Psoas muscle (tissue), 8 donors: ENCODE data around the gene TRAIP. TPM values are rescaled to one million over a fixed set of nuclear protein-coding genes. Genes with fewer than 3 reads are reported as not detected.
"Not testable (repeated sequence)": the region's sequence is repeated elsewhere in the genome, so short reads cannot be mapped to it uniquely, and the experiment has no call there.

Source experiments
- ATAC-seq, 4 donors: fragments of 200-7000 bp; cut with Tn5 transposase; one replicate each; pipeline ENCODE4 v1.9.1; 2020; ENCODE audit warnings: moderate library complexity in 3 of 4, mild to moderate bottlenecking in 2 of 4
- DNase-seq, 2 donors: peaks; one replicate each; pipeline ENCODE4 v3.0.0-alpha.2; 2020
- H3K27ac ChIP-seq: fragments of 200-600 bp; one replicate; pipeline ENCODE4 v1.8.0; 2022
- H3K27me3 ChIP-seq, 3 donors: fragments of 200-600 bp in 1 of 3; one replicate each; pipeline versions ENCODE4 v1.6.1 to v1.8.0; 2013 to 2022; ENCODE audit warnings: low read length in 2 of 3, mild to moderate bottlenecking in 2 of 3, moderate library complexity in 1 of 3; ENCODE audit not compliant: insufficient read depth in 3 of 3
- H3K36me3 ChIP-seq, 2 donors: fragments of 200-600 bp in 1 of 2; one replicate each; pipeline versions ENCODE4 v1.6.1 to v1.8.0; 2013 to 2022; ENCODE audit warnings: low read depth in 1 of 2, mild to moderate bottlenecking in 1 of 2, moderate library complexity in 1 of 2; ENCODE audit not compliant: insufficient read depth in 1 of 2
- H3K4me1 ChIP-seq: fragments of 200-600 bp; one replicate; pipeline ENCODE4 v1.8.0; 2022
- H3K4me3 ChIP-seq: fragments of 200-600 bp; one replicate; pipeline ENCODE4 v1.8.0; 2022; ENCODE audit warnings: mild to moderate bottlenecking
- H3K9me3 ChIP-seq: fragments of 200-600 bp; one replicate; pipeline ENCODE4 v1.8.0; 2022
- WGBS, 3 donors: extraction: QIAGEN DNeasy Blood & Tissue Kit; methylation state at CpG; one replicate each; pipeline versions ENCODE4 v1.1.6 to v1.1.7; 2013; 5-methylcytosine and 5-hydroxymethylcytosine counted together
- intact Hi-C, 2 donors: fragments of 100-400 bp; cut with DNase I; formaldehyde crosslinking; loops; one replicate each; pipeline versions ENCODE4 v1.11.0 to v1.14.2; 2022
- polyA plus RNA-seq, 3 donors: library from polyadenylated mRNA; stranded (reverse); fragments of 200-250 nt; gene quantifications; one replicate each; pipeline ENCODE4 v1.2.3, GENCODE V29; 2013
- total RNA-seq, 4 donors: library from RNA; stranded (reverse); fragmentation: NEBNext Ultra II Directional in 2 of 4; extraction: Animal tissue kit (Norgen Biotek cat#: 25700) in 2 of 4; gene quantifications; one replicate each; pipeline versions ENCODE4 v1.2.1 to v1.2.4, GENCODE V29; 2021 to 2023
- TF ChIP-seq, protein P1 (sequence below): fragments of 200-600 bp; IDR thresholded peaks from one replicate; pipeline ENCODE4 v1.8.0; 2022; ENCODE audit warnings: antibody characterized with exemption
- donor health status: healthy with polysubstance abuse.
- donor health status: DM: no; HTN: no; CAD: no; lungs with moderate emphysema.
- donor health status: Bipolar disorder and iron deficiency.
- donor health status: healthy.
- donor health status: DM: yes; HTN: yes; CAD: no.
- donor health status: DM: no; HTN: no; CAD: no.
- donor health status: DM: no; HTN: no; CAD: no.
- donor health status: DM: yes; HTN: yes; CAD: no.

The TRAIP gene
- total and polyA plus RNA-seq, 7 donors: 0.36 to 4.6 (median 1.2) TPM

DNA sequence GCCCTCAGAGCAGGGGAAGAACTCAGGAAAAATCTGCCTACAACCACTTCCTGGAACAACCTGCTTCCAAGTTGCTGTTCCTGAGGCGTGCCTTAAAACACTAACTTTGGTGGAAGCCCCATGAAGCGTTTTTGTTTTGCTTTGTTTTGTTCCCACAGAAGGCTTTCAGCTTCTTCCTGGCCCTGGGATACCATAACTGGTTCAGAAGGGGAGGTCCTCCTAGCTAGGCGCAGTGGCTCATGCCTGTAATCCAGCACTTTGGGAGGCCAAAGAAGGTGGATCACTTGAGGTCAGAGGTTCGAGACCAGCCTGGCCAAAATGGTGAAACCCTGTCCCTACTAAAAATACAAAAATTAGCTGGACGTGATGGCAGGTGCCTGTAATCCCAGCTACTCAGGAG is 68.8 kb downstream of the TRAIP start:
- TF ChIP-seq, protein P1, sequence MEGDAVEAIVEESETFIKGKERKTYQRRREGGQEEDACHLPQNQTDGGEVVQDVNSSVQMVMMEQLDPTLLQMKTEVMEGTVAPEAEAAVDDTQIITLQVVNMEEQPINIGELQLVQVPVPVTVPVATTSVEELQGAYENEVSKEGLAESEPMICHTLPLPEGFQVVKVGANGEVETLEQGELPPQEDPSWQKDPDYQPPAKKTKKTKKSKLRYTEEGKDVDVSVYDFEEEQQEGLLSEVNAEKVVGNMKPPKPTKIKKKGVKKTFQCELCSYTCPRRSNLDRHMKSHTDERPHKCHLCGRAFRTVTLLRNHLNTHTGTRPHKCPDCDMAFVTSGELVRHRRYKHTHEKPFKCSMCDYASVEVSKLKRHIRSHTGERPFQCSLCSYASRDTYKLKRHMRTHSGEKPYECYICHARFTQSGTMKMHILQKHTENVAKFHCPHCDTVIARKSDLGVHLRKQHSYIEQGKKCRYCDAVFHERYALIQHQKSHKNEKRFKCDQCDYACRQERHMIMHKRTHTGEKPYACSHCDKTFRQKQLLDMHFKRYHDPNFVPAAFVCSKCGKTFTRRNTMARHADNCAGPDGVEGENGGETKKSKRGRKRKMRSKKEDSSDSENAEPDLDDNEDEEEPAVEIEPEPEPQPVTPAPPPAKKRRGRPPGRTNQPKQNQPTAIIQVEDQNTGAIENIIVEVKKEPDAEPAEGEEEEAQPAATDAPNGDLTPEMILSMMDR: no peak
- Histone ChIP-seq H3K4me1 (peaks cover 19% of the 10 kb centered on the region), H3K27ac (peak overlapping the region; percentile 96), H3K36me3 (peaks cover 0 to 19% of the 10 kb centered on the region in 2 donors), H3K9me3 (no peaks in the 10 kb centered on the region), H3K4me3 (no peak overlapping the region), H3K27me3 (no peaks in the 10 kb centered on the region)
- DNase-seq (no peak), ATAC-seq (no peak)
- 81 to 89% (median 85%) methylated on average over 5 of the region's 5 CpGs for WGBS, 3 donors
- intact Hi-C loops: no loop called here

DNA sequence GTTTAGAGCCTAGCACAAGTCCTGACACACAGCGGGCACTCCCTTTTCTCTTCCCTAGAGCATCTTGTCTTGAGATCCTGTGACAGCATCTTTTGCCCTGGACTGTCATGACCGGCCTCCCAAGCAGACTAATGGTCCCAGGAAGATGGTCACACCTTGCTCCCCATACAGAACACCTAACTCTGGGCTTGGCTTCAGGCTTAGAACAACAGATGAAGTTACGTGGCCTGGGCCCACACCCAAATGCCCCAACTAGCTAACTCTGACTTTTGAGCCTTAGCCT is 69.2 kb downstream of the TRAIP start:
- intact Hi-C loops: no loop called here
- DNase-seq (no peak), ATAC-seq (no peak)
- H3K27me3 ChIP-seq: no peaks in the 10 kb centered on the region
- peak overlapping the region; percentile 96 for H3K4me3 ChIP-seq
- TF ChIP-seq, protein P1: no peak
- 66 to 72% (median 70%) methylated on average over 3 of the region's 3 CpGs for WGBS, 3 donors
- peaks cover 19% of the 10 kb centered on the region for H3K4me1 ChIP-seq
- H3K27ac ChIP-seq: peak overlapping the region; percentile 96
- no peaks in the 10 kb centered on the region for H3K9me3 ChIP-seq
- peaks cover 0 to 23% of the 10 kb centered on the region in 2 donors for H3K36me3 ChIP-seq

DNA sequence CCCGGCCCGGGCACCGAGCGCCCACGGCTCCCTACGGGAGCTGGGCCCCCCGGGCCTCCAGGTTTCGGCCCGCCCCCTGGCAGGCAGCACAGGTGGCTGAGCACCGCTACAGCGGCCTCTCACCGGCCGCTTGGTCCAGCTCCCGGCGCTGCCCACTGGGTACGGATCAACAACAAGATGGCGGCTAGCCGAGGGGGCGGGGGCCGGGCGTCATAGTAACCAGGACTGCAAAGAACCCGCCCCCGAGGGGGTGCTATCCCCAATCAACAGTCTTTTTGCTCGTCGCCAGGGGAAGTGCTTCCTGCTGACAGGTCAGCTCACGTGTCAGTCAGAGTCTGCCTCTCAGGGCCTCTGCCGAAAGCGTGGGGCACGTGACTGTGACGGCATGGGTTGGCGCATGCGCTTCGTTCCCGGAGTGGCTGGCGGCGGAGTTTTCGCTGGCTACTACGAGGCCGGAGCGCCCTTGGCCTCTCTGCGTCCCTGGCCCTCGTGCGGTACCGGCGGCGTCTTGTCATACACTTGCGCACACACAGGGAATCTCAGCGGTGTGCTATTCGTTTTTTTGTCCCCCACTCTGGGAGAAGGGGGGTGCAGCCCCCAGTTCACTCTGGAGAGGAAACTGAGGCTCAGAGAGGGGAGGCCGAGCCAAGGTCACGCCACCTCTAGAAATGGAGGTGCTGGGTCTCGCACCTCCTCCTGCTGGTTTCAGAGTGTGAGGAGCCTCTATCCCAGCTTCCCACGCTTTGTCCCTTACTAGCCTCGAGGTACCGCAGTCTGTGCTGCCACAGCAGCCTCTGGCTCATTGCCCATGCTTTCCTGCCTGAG is 69.8 kb downstream of the TRAIP start, which contains the start of gene IP6K1:
IP6K1 (minus strand) TSS at position 186 of the 825 bp plus-strand sequence. CDS start 38,502 bp downstream, outside the sequence.
- peaks cover 19% of the 10 kb centered on the region for H3K4me1 ChIP-seq
- no peaks in the 10 kb centered on the region for H3K27me3 ChIP-seq
- intact Hi-C loops: no loop called here
- H3K4me3 ChIP-seq: peak within 1 kb of the TSS; percentile 96
- peaks cover 0 to 28% of the 10 kb centered on the region in 2 donors for H3K36me3 ChIP-seq
- WGBS, 3 donors: 4 to 5% (median 4%) methylated on average over 41 to 55 of the region's 55 CpGs
- ATAC-seq (peak; percentile 99 to 100 (median 100)), DNase-seq (peak; percentile 100)
- TF ChIP-seq, protein P1: no peak
- H3K9me3 ChIP-seq: no peaks in the 10 kb centered on the region
- peak within 1 kb of the TSS; percentile 96 for H3K27ac ChIP-seq

DNA sequence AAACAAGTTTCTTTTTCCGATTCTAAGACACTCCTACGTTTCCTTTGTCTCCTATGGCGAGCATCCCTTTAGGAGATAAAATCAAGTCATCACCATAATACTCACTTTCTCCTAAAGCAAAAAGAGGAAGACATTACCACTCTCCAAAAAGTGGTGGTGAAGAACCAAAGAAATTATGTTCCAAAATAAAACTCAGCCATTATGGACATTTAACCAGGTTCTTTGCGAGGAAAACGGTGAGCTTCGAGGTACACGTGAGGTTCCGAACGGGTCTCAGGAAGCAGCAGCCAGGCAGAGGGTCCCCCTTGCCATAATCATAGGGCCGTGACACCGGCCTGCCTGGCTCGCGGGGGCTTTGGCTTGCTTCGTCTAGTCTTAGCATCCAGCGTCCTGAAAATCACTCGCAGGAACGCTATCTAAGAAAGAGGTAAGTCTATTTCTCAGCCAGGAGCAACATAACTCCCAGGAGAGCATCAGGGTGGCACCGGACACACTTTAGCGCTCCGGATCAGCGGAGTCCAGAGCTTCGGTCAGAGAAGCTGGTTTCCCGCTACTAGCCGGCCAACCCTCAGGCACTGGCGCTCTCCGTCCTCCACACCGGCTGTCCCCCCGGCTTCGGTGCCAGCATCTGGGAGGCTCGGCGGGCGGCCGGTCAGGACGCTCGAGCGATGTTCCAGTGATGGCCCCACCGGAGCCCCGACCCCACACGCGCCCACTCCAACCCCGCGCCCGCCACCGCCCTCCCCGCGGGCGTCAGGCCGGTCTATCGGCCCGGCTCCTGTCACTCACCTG is 70.6 kb downstream of the TRAIP start:
- DNase-seq (peak in 1 of 2 donors; percentile 51), ATAC-seq (peak; percentile 34 to 55 (median 54))
- Histone ChIP-seq H3K4me1 (peaks cover 26% of the 10 kb centered on the region), H3K27ac (peak overlapping the region; percentile 96), H3K27me3 (no peaks in the 10 kb centered on the region), H3K9me3 (no peaks in the 10 kb centered on the region), H3K4me3 (peak overlapping the region; percentile 96), H3K36me3 (peaks cover 0 to 33% of the 10 kb centered on the region in 2 donors)
- intact Hi-C loops: no loop called here
- TF ChIP-seq, protein P1: no peak
- WGBS, 3 donors: 4 to 5% (median 5%) methylated on average over 38 to 50 of the region's 50 CpGs

DNA sequence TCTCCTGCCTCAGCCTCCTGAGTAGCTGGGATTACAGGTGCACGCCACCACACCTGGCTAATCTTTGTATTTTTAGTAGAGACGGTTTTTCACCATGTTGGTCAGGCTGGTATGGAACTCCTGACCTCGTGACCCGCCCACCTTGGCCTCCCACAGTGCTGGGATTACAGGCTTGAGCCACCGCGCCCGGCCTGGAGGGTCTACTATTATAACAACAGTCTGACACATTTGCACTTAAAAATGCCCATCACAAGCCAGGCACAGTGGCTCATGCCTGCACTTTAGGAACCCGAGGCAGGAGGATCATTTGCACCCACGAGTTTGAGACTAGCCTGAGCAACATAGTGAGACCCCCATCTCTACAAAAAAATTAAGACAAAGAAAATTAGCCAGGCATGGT is 74.1 kb downstream of the TRAIP start:
- H3K27ac ChIP-seq, intact Hi-C loops, ATAC-seq, H3K27me3 ChIP-seq, DNase-seq, H3K9me3 ChIP-seq, H3K4me3 ChIP-seq: not testable (repeated sequence)
- Histone ChIP-seq H3K4me1 (peaks cover 32% of the 10 kb centered on the region), H3K36me3 (peaks cover 0 to 41% of the 10 kb centered on the region in 2 donors)
- WGBS, 3 donors: 91% methylated on average over 9 of the region's 9 CpGs
